ENCODE results near the gene XRCC3. TPM values are rescaled to one million over a fixed set of nuclear protein-coding genes. Genes with fewer than 3 reads are reported as not detected.

Gene XRCC3
- total and polyA plus RNA-seq, 4 donors = 1.7 to 14.1 (median 2.8) TPM

DNA sequence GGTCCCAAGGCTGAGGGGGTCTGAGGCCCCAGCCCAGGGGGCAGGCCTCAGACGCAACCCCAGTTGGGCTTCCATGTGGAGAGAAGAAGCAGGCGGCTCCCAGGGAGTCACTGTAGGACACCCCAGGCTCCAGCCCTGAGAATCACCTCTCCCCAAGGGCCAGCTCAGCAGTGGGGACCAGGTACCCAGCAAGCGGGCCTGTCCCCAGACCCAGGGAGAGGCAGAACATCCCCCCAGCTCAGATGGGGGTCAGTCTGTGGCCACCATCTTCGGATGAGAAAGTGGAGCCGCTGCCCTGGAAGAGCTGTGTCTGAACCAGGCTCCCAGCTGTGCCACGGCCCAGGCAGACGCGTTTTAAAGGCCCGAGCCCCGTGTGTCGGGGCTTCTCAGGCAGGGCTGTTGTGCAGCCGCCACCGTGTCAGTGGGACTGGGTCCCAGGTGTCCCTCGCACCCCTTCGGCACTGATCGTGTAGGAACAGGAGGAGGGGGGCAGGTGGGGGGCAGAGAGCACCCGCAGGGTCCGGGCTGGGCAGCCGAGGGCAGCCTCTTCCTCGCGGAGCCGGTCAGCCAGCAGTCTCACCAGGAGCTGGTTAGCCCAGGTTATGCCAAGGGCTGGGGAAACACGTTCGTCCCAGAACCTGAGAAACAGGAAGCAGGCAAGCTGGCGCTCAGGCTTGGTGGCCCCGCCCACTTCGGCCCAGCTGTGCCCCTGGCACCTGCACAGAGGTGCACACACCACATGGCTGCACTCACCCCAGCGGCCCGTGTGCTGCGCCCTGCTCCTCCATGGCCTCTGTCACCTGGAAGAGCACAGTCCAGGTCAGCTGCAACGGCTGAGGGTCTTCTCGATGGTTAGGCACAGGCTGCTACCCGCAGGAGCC lies 16.6 kb downstream of the XRCC3 start:
- peaks cover 3 to 30% (median 13%) of the 10 kb centered on the region in 4 donors for H3K4me1 ChIP-seq (ENCODE audit: control insufficient read depth in 4 of 4, insufficient read depth in 4 of 4, low read length in 3 of 4)
- no peak for TF ChIP-seq FOXA1 (IDR thresholded peaks at IDR 0.05)
- TF ChIP-seq SP1 (IDR thresholded peaks at IDR 0.05) = no peak
- no peak for TF ChIP-seq NR2F2 (IDR thresholded peaks at IDR 0.05)
- TF ChIP-seq, protein P1, sequence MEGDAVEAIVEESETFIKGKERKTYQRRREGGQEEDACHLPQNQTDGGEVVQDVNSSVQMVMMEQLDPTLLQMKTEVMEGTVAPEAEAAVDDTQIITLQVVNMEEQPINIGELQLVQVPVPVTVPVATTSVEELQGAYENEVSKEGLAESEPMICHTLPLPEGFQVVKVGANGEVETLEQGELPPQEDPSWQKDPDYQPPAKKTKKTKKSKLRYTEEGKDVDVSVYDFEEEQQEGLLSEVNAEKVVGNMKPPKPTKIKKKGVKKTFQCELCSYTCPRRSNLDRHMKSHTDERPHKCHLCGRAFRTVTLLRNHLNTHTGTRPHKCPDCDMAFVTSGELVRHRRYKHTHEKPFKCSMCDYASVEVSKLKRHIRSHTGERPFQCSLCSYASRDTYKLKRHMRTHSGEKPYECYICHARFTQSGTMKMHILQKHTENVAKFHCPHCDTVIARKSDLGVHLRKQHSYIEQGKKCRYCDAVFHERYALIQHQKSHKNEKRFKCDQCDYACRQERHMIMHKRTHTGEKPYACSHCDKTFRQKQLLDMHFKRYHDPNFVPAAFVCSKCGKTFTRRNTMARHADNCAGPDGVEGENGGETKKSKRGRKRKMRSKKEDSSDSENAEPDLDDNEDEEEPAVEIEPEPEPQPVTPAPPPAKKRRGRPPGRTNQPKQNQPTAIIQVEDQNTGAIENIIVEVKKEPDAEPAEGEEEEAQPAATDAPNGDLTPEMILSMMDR (IDR thresholded peaks at IDR 0.05; ENCODE audit: low read depth, low read length, missing input control) = no peak
- TF ChIP-seq, protein P2, sequence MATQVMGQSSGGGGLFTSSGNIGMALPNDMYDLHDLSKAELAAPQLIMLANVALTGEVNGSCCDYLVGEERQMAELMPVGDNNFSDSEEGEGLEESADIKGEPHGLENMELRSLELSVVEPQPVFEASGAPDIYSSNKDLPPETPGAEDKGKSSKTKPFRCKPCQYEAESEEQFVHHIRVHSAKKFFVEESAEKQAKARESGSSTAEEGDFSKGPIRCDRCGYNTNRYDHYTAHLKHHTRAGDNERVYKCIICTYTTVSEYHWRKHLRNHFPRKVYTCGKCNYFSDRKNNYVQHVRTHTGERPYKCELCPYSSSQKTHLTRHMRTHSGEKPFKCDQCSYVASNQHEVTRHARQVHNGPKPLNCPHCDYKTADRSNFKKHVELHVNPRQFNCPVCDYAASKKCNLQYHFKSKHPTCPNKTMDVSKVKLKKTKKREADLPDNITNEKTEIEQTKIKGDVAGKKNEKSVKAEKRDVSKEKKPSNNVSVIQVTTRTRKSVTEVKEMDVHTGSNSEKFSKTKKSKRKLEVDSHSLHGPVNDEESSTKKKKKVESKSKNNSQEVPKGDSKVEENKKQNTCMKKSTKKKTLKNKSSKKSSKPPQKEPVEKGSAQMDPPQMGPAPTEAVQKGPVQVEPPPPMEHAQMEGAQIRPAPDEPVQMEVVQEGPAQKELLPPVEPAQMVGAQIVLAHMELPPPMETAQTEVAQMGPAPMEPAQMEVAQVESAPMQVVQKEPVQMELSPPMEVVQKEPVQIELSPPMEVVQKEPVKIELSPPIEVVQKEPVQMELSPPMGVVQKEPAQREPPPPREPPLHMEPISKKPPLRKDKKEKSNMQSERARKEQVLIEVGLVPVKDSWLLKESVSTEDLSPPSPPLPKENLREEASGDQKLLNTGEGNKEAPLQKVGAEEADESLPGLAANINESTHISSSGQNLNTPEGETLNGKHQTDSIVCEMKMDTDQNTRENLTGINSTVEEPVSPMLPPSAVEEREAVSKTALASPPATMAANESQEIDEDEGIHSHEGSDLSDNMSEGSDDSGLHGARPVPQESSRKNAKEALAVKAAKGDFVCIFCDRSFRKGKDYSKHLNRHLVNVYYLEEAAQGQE (IDR thresholded peaks at IDR 0.05) = no peak
- TF ChIP-seq, protein P3, sequence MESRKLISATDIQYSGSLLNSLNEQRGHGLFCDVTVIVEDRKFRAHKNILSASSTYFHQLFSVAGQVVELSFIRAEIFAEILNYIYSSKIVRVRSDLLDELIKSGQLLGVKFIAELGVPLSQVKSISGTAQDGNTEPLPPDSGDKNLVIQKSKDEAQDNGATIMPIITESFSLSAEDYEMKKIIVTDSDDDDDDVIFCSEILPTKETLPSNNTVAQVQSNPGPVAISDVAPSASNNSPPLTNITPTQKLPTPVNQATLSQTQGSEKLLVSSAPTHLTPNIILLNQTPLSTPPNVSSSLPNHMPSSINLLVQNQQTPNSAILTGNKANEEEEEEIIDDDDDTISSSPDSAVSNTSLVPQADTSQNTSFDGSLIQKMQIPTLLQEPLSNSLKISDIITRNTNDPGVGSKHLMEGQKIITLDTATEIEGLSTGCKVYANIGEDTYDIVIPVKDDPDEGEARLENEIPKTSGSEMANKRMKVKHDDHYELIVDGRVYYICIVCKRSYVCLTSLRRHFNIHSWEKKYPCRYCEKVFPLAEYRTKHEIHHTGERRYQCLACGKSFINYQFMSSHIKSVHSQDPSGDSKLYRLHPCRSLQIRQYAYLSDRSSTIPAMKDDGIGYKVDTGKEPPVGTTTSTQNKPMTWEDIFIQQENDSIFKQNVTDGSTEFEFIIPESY (IDR thresholded peaks at IDR 0.05) = no peak
- TF ChIP-seq, protein P4, sequence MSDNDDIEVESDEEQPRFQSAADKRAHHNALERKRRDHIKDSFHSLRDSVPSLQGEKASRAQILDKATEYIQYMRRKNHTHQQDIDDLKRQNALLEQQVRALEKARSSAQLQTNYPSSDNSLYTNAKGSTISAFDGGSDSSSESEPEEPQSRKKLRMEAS (IDR thresholded peaks at IDR 0.05) = no peak
- TF ChIP-seq, protein P5, sequence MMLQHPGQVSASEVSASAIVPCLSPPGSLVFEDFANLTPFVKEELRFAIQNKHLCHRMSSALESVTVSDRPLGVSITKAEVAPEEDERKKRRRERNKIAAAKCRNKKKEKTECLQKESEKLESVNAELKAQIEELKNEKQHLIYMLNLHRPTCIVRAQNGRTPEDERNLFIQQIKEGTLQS (IDR thresholded peaks at IDR 0.05) = no peak
- TF ChIP-seq YY1 (IDR thresholded peaks at IDR 0.05) = no peak
- TF ChIP-seq TAF1 (conservative IDR thresholded peaks at IDR 0.05) = no peak
- TF ChIP-seq JUND (IDR thresholded peaks at IDR 0.05) = no peak
- no peak for TF ChIP-seq HNF4A (conservative IDR thresholded peaks at IDR 0.05)
- TF ChIP-seq EGR1 (IDR thresholded peaks at IDR 0.05; ENCODE audit: low read depth in 2 of 2) = no peak
- TF ChIP-seq HNF4G (IDR thresholded peaks at IDR 0.05) = no peak
- no peak overlapping the region for H3K27ac ChIP-seq (ENCODE audit: low read depth in 1 of 2, low read length in 2 of 2)

More for the DNA sequence above, 16.6 kb downstream of the XRCC3 start:
- Histone ChIP-seq H3K36me3 (ENCODE audit: control insufficient read depth in 4 of 4, insufficient read depth in 3 of 4, low read depth in 1 of 4, low read length in 3 of 4) (peaks cover 9 to 20% (median 12%) of the 10 kb centered on the region in 4 donors), H3K9ac (ENCODE audit: low read depth in 1 of 2, low read length in 2 of 2) (no peak overlapping the region), H3K27me3 (ENCODE audit: control insufficient read depth in 4 of 4, insufficient read depth in 4 of 4, low read length in 3 of 4) (no peaks in the 10 kb centered on the region), H3K4me3 (ENCODE audit: low read depth in 1 of 3, low read length in 3 of 3) (no peak overlapping the region), H3K9me3 (ENCODE audit: control insufficient read depth in 4 of 4, low read length in 3 of 4) (no peaks in the 10 kb centered on the region)
- WGBS = 82% methylated on average over 33 of the region's 33 CpGs
- DNase-seq (ENCODE audit: low spot score) = no peak

Measured in liver (tissue), 9 donors.